GM23338 (cell line): Measurements from ENCODE around the gene HACD1. TPM values are rescaled to one million over a fixed set of nuclear protein-coding genes. Genes with fewer than 3 reads are reported as not detected.

Experiments used
- ATAC-seq: fragments of 200-7000 bp; cut with Tn5 transposase; 3 replicates; pipeline ENCODE4 v1.9.1; 2020
- DNase-seq: peaks from one replicate; pipeline ENCODE4 v3.0.0-alpha.2; 2015; ENCODE audit warnings: low spot score
- H2AFZ ChIP-seq: fragments of 200-600 bp; sonication (generic); 2 replicates; pipeline ENCODE4 v1.8.0; 2016; ENCODE audit warnings: antibody characterized with exemption, mild to moderate bottlenecking, moderate library complexity
- H3F3A ChIP-seq: fragments of 200-600 bp; sonication (generic); replicated peaks from 2 replicates; pipeline ENCODE4 v1.8.0; 2017; ENCODE audit warnings: antibody characterized with exemption, mixed run types, low read depth
- H3K27ac ChIP-seq: fragments of 200-600 bp; sonication (generic); 2 replicates; pipeline ENCODE4 v1.6.1; 2016; ENCODE audit warnings: low read depth
- H3K27me3 ChIP-seq: fragments of 200-600 bp; sonication (generic); 2 replicates; pipeline ENCODE4 v1.8.0; 2016; ENCODE audit warnings: mild to moderate bottlenecking, mixed run types, moderate library complexity; ENCODE audit not compliant: insufficient read depth
- H3K36me3 ChIP-seq: fragments of 200-600 bp; sonication (generic); 2 replicates; pipeline ENCODE4 v1.8.0; 2016; ENCODE audit warnings: mild to moderate bottlenecking; ENCODE audit not compliant: insufficient read depth
- H3K4me1 ChIP-seq: fragments of 200-600 bp; sonication (generic); 2 replicates; pipeline ENCODE4 v1.8.0; 2016; ENCODE audit warnings: mild to moderate bottlenecking, moderate library complexity; ENCODE audit not compliant: insufficient read depth
- H3K4me2 ChIP-seq: fragments of 200-600 bp; sonication (generic); 2 replicates; pipeline ENCODE4 v1.7.1; 2017; ENCODE audit warnings: mixed run types
- H3K4me3 ChIP-seq: fragments of 200-600 bp; sonication (generic); 2 replicates; pipeline ENCODE4 v1.6.1; 2016; ENCODE audit warnings: mixed run types
- H3K79me2 ChIP-seq: fragments of 200-600 bp; sonication (generic); replicated peaks from 2 replicates; pipeline ENCODE4 v1.8.0; 2017; ENCODE audit warnings: mild to moderate bottlenecking; ENCODE audit not compliant: insufficient read depth
- H3K9me2 ChIP-seq: fragments of 200-600 bp; sonication (generic); 2 replicates; pipeline ENCODE4 v1.8.0; 2017; ENCODE audit not compliant: insufficient read depth
- H4K20me1 ChIP-seq: fragments of 200-600 bp; sonication (generic); replicated peaks from 2 replicates; pipeline ENCODE4 v1.8.0; 2017; ENCODE audit warnings: mild to moderate bottlenecking; ENCODE audit not compliant: insufficient read depth
- H3K27ac Mint-ChIP-seq: 2 replicates; pipeline ENCODE4 v1.8.0; 2020; ENCODE audit warnings: inconsistent platforms, mild to moderate bottlenecking, moderate library complexity, mixed read lengths
- H3K27me3 Mint-ChIP-seq: 3 replicates; pipeline ENCODE4 v1.8.0; 2022; ENCODE audit warnings: low read depth, mild to moderate bottlenecking, moderate library complexity, mixed read lengths, inconsistent platforms; ENCODE audit not compliant: insufficient read depth, poor library complexity
- H3K36me3 Mint-ChIP-seq: 3 replicates; pipeline ENCODE4 v1.8.0; 2021; ENCODE audit warnings: low read depth, mild to moderate bottlenecking, inconsistent platforms, moderate library complexity, mixed read lengths
- H3K4me1 Mint-ChIP-seq: 3 replicates; pipeline ENCODE4 v1.8.0; 2020; ENCODE audit warnings: mild to moderate bottlenecking, inconsistent platforms, mixed read lengths
- H3K4me3 Mint-ChIP-seq: 3 replicates; pipeline ENCODE4 v1.8.0; 2021; ENCODE audit warnings: moderate library complexity, mild to moderate bottlenecking, inconsistent platforms, mixed read lengths
- H3K9me3 Mint-ChIP-seq: 3 replicates; pipeline ENCODE4 v1.8.0; 2020; ENCODE audit warnings: moderate library complexity, mild to moderate bottlenecking, inconsistent platforms, mixed read lengths
- CREB1 ChIP-seq: fragments of 250-450 bp; sonication (Bioruptor Pico); IDR thresholded peaks from 2 replicates; pipeline ENCODE4 v1.5.0; 2020; ENCODE audit warnings: low read depth, mild to moderate bottlenecking, moderate library complexity
- CTCF ChIP-seq, 2 experiments: fragments of 200-600 bp in 1 of 2; sonication (generic) in 1 of 2; conservative IDR thresholded peaks; 2 replicates each; pipeline versions ENCODE4 v1.5.1 to v1.6.1; 2016 to 2017; ENCODE audit warnings: antibody characterized with exemption in 2 of 2, low read depth in 2 of 2, mild to moderate bottlenecking in 2 of 2, moderate library complexity in 1 of 2
- ETS1 ChIP-seq: IDR thresholded peaks from 2 replicates; pipeline ENCODE4 v1.6.1; 2016; ENCODE audit warnings: antibody characterized with exemption
- EZH2 ChIP-seq: fragments of 200-600 bp; sonication (generic); IDR thresholded peaks from one replicate; pipeline ENCODE4 v1.8.0; 2017; ENCODE audit warnings: antibody characterized with exemption, mild to moderate bottlenecking, low read depth; ENCODE audit not compliant: unreplicated experiment
- EZH2phosphoT487 ChIP-seq: fragments of 200-600 bp; sonication (generic); IDR thresholded peaks from one replicate; pipeline ENCODE4 v1.8.1; 2018; ENCODE audit warnings: antibody characterized with exemption; ENCODE audit not compliant: unreplicated experiment
- JUNB ChIP-seq: IDR thresholded peaks from one replicate; pipeline ENCODE4 v1.6.1; 2016; ENCODE audit warnings: antibody characterized with exemption; ENCODE audit not compliant: unreplicated experiment
- NANOG ChIP-seq: IDR thresholded peaks from 2 replicates; pipeline ENCODE4 v1.6.1; 2016; ENCODE audit warnings: antibody characterized with exemption, borderline replicate concordance
- POLR2AphosphoS5 ChIP-seq: IDR thresholded peaks from 2 replicates; pipeline ENCODE4 v1.6.1; 2016; ENCODE audit warnings: antibody characterized with exemption, low read depth
- REST ChIP-seq: IDR thresholded peaks from one replicate; pipeline ENCODE4 v1.6.1; 2018; ENCODE audit warnings: antibody characterized with exemption; ENCODE audit not compliant: unreplicated experiment
- STAT1 ChIP-seq: IDR thresholded peaks from one replicate; pipeline ENCODE4 v1.6.1; 2016; ENCODE audit warnings: antibody characterized with exemption; ENCODE audit not compliant: unreplicated experiment
- ZNF114 ChIP-seq: fragments of 250-450 bp; sonication (Bioruptor Pico); IDR thresholded peaks from 2 replicates; pipeline ENCODE4 v1.5.0; 2020; ENCODE audit warnings: mild to moderate bottlenecking, moderate library complexity
- ZNF331 ChIP-seq: fragments of 250-450 bp; sonication (Bioruptor Pico); IDR thresholded peaks from 2 replicates; pipeline ENCODE4 v1.5.0; 2020; ENCODE audit warnings: low read depth, mild to moderate bottlenecking, moderate library complexity
- ZNF462 ChIP-seq: fragments of 250-450 bp; sonication (Bioruptor Pico); IDR thresholded peaks from 2 replicates; pipeline ENCODE4 v1.5.0; 2020; ENCODE audit warnings: mild to moderate bottlenecking, moderate library complexity
- polyA plus RNA-seq: library from polyadenylated mRNA; unstranded; fragments of >200 nt; fragmentation: Nextera tagmentation; extraction: Ambion mirVana; gene quantifications from 2 replicates; pipeline ENCODE4 v1.2.1, GENCODE V29; 2016
- total RNA-seq: library from RNA; depleted of rRNA; stranded (reverse); fragments of >200 nt; shearing (Covaris generic); gene quantifications from 2 replicates; pipeline ENCODE4 v1.2.3, GENCODE V29; 2014

Gene HACD1
- total and polyA plus RNA-seq, 2 experiments from 2014 or later: 32.2 to 66.2 TPM

- TF ChIP-seq STAT1 (no peak), ETS1 (no peak), CREB1 (CRISPR knock-in tag) (no peak), JUNB (no peak), EZH2phosphoT487 (no peak), ZNF462 (CRISPR knock-in tag) (no peak), ZNF331 (CRISPR knock-in tag) (no peak), POLR2AphosphoS5 (no peak), ZNF114 (CRISPR knock-in tag) (no peak), CTCF (conservative IDR thresholded peaks at IDR 0.05; ENCODE audit: low read depth in 2 of 2) (no peak), REST (no peak), NANOG (no peak), EZH2 (no peak)
- Mint-ChIP-seq H3K4me3 (no peak overlapping the region), H3K27ac (no peak overlapping the region), H3K36me3 (no peaks in the 10 kb centered on the region), H3K4me1 (no peaks in the 10 kb centered on the region), H3K27me3 (no peaks in the 10 kb centered on the region), H3K9me3 (no peaks in the 10 kb centered on the region)
- H3K27me3 ChIP-seq: no peaks in the 10 kb centered on the region
- no peaks in the 10 kb centered on the region for H3F3A ChIP-seq
- no peak overlapping the region for H3K27ac ChIP-seq
- no peak overlapping the region for H3K4me2 ChIP-seq
- H3K36me3 ChIP-seq: no peaks in the 10 kb centered on the region
- no peak for DNase-seq
- no peaks in the 10 kb centered on the region for H3K4me1 ChIP-seq
- no peak overlapping the region for H3K4me3 ChIP-seq
- no peak for ATAC-seq
- no peaks in the 10 kb centered on the region for H3K9me2 ChIP-seq
- H3K79me2 ChIP-seq: peaks cover 15% of the 10 kb centered on the region
- no peak overlapping the region for H2AFZ ChIP-seq
- no peaks in the 10 kb centered on the region for H4K20me1 ChIP-seq
These were observed 20.7 kb upstream of the HACD1 start for GRCh38 chr10:17637869-17638268.
